GM19023 (cell line): ENCODE measurements around the gene SPACA5.
"Not testable (repeated sequence)": the region's sequence is repeated elsewhere in the genome, so short reads cannot be mapped to it uniquely, and the experiment has no call there.

ENCODE experiments used
- ATAC-seq: cut with Tn5 transposase; IDR thresholded peaks from one replicate; pipeline ENCODE4 v1.9.1; 2021; ENCODE audit warnings: mild to moderate bottlenecking, moderate library complexity; ENCODE audit not compliant: unreplicated experiment

The SPACA5 gene

GRCh38 chrX:48021026-48021900 lies 14.5 kb downstream of the SPACA5 start:
- ATAC-seq = peak; percentile 69

DNA sequence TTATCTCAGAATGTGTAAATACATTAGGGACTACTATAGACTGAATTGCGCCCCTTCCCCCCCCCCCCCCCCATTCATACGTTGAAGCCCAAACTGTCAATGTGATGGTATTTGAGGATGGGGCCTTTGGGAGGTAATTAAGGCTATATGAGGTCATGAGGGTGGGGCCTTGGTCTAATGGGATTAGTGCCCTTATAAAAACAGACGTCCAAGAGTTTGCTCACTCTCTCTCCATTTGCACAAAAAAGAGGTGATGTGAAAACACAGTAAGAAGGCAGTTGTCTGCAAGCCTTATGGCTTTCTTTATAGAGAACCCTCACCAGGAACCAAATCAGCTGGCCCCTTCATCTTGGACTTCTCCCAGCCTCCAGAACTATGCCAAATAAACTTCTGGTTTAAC lies 15.3 kb downstream of the SPACA5 start:
- ATAC-seq = no peak

- ATAC-seq = no peak
These were observed 15.9 kb downstream of the SPACA5 start for GRCh38 chrX:48022738-48023137.

- ATAC-seq = peak; percentile 39
These were observed 18.8 kb downstream of the SPACA5 start for GRCh38 chrX:48025561-48025960.

DNA sequence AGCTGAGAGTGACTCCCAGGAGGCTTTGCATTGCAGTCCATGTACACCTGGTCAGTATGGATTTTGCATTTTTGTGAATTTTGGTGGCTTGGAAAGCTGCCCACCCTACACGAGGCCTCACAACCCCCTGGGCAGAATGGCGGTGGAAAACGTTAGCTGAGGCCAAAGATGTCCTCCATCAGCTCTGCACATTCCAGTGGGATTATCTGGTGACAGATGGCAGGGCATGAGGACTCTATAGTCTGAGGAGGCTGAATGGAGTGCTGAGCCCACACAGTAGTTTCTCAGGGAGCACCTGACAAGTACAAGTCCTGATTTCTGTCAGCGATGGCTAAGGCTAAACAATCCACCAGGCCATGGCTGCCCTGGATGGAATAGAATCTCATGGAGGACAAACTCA lies 20.8 kb downstream of the SPACA5 start:
- not testable (repeated sequence) for ATAC-seq

DNA sequence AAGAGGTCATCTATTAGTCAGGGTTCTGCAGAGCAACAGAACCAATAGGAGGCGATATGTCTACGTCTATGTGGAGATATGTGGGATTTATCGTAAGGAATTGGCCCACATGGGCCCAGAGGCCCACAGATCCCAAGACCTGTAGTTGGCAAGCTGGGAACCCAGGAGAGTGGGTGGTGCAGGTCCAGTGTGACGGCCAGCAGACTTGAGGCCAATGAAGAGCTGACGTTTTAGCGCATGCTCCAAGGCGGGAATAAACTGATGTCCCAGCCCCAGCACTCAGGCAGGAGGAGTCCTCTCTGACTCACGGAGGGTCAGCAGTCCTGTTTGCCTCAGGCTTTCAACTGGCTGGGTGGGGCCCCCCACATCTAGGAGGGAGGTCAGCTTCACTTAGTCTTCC lies 21.3 kb downstream of the SPACA5 start:
- ATAC-seq = no peak

GRCh38 chrX:48030237-48030636 lies 23.4 kb downstream of the SPACA5 start:
- ATAC-seq = no peak

- not testable (repeated sequence) for ATAC-seq
These were observed 23.9 kb downstream of the SPACA5 start for GRCh38 chrX:48030641-48031173.

DNA sequence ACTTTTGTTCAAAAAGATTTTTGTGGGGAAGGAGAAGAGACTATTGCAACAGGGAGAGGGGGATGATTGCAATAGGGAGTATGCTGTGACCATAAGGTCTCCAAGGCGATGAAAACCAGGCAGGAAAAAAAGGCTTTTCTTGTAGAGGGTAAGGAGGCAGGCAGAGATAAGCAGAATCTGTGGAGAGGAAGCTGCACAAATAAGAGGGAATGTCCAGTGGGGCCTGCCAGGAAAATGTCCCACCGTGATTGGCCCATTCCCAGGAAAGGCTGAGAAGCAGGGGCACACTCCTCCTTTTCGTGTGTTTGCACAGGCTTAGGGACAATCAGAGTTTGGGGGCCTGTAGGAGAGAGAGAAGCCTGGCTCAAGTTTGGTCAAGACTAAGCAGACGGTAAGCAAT lies 29.1 kb downstream of the SPACA5 start:
- no peak for ATAC-seq

GRCh38 chrX:48043056-48043455 lies 36.3 kb downstream of the SPACA5 start:
- ATAC-seq = no peak

- no peak for ATAC-seq
These were observed 38.9 kb downstream of the SPACA5 start for GRCh38 chrX:48045410-48046311.

GRCh38 chrX:48046846-48047245 lies 40.1 kb downstream of the SPACA5 start:
- ATAC-seq = no peak

DNA sequence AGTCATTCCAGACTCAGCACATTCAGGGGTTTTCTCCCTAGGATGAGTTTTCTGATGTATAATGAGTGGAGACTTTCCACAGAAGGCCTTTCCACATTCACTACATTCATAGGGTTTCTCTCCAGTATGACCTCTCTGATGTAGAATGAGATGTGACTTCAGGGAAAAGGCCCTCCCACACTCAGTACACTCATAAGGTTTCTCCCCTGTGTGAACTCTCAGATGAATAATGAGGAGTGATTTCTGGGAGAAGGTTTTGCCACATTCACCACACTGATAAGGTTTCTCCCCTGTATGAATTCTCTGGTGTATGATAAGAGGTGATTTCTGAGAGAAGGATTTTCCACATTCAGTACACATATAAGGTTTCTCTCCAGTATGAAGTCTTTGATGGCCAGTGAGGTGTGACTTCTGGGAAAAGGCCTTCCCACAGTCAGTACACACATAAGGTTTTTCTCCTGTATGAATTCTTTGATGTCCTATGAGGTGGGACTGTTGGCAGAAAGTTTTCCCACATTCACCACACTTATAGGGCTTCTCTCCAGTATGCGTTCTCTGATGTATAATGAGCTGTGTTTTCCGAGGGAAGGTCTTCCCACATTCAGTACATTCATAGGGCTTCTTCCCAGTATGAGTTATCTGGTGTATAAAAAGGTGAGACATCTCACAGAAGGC lies 52.0 kb downstream of the SPACA5 start:
- no peak for ATAC-seq

GRCh38 chrX:48059296-48059639 lies 52.5 kb downstream of the SPACA5 start:
- ATAC-seq = no peak
